Endothelial cell of umbilical vein (primary cell): ENCODE data around the gene BRK1.

Experiments used
- EZH2 ChIP-seq: IDR thresholded peaks from 2 replicates; pipeline ENCODE4 v1.6.1; 2012; ENCODE audit warnings: borderline replicate concordance, low read depth, mild to moderate bottlenecking, moderate library complexity, low read length, inconsistent platforms; ENCODE audit not compliant: severe bottlenecking
- JUN ChIP-seq: IDR thresholded peaks from 2 replicates; pipeline ENCODE4 v1.6.1; 2011; ENCODE audit warnings: borderline replicate concordance, low read depth; ENCODE audit not compliant: insufficient read length, insufficient read depth
- POLR2AphosphoS5 ChIP-seq: IDR thresholded peaks from 2 replicates; pipeline ENCODE4 v1.6.1; 2012; ENCODE audit warnings: low read depth, mild to moderate bottlenecking, control low read depth, low read length, moderate library complexity; ENCODE audit not compliant: insufficient read depth
- TF ChIP-seq, protein P1 (sequence below), 2 donors: IDR thresholded peaks; 1 replicate in 1 of 2; 2 replicates in 1 of 2; pipeline ENCODE4 v1.5.1; 2011; ENCODE audit warnings: low read length in 2 of 2, mild to moderate bottlenecking in 2 of 2, moderate library complexity in 2 of 2, control low read depth in 1 of 2, inconsistent platforms in 1 of 2, low read depth in 1 of 2; ENCODE audit not compliant: insufficient read depth in 1 of 2; ENCODE audit errors: extremely low read depth in 1 of 2

DNA sequence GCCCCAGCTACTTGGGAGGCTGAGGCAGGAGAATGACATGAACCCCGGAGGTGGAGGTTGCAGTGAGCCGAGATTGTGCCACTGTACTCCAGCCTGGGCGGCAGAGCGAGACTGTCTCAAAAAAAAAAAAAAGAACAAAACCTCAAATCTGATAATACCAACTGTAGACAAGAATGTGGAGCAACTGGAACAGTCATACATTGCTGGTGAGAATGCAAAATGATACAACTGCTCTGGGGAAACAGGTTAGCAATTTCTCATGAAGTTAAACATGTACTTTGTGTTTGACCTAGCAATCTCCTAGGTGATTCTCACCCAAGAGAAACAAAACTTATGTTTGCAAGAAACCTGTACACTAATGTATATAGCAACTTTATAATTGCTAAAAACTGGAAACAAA, 21.7 kb downstream of the BRK1 start:
- TF ChIP-seq JUN (no peak), EZH2 (no peak), POLR2AphosphoS5 (no peak)
- TF ChIP-seq, protein P1, sequence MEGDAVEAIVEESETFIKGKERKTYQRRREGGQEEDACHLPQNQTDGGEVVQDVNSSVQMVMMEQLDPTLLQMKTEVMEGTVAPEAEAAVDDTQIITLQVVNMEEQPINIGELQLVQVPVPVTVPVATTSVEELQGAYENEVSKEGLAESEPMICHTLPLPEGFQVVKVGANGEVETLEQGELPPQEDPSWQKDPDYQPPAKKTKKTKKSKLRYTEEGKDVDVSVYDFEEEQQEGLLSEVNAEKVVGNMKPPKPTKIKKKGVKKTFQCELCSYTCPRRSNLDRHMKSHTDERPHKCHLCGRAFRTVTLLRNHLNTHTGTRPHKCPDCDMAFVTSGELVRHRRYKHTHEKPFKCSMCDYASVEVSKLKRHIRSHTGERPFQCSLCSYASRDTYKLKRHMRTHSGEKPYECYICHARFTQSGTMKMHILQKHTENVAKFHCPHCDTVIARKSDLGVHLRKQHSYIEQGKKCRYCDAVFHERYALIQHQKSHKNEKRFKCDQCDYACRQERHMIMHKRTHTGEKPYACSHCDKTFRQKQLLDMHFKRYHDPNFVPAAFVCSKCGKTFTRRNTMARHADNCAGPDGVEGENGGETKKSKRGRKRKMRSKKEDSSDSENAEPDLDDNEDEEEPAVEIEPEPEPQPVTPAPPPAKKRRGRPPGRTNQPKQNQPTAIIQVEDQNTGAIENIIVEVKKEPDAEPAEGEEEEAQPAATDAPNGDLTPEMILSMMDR (IDR thresholded peaks at IDR 0.05; ENCODE audit: extremely low read depth in 1 of 2, insufficient read depth in 1 of 2, low read depth in 1 of 2, low read length in 2 of 2) = no peak
